CD1c-positive myeloid dendritic cell (primary cell): ENCODE data around the gene THSD4.

ENCODE experiments used
- DNase-seq: peaks from one replicate; pipeline ENCODE4 v3.0.0-alpha.2; 2016; ENCODE audit errors: extremely low spot score

Gene THSD4

GRCh38 chr15:71097890-71098289, 17.4 kb upstream of the THSD4 start:
- DNase-seq: no peak

DNA sequence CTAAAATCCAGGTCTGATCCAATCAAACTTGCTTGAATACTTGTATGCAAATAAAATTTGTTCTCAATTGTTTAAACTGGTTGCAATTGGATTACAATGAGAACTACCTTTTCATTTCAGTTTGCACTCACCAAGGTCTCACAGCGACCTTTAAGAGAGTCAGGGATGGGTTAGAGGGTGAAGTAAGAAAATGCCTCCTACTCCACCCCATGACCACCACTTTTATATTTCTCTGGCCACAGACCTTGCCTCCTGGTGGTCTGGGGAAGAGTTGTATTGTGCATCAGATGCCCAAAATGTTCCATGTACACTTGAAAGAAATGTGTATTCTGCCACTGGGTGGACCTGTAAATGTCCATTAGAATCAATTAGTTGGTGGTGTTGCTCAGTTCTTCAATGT, 16.4 kb upstream of the THSD4 start:
- no peak for DNase-seq

DNA sequence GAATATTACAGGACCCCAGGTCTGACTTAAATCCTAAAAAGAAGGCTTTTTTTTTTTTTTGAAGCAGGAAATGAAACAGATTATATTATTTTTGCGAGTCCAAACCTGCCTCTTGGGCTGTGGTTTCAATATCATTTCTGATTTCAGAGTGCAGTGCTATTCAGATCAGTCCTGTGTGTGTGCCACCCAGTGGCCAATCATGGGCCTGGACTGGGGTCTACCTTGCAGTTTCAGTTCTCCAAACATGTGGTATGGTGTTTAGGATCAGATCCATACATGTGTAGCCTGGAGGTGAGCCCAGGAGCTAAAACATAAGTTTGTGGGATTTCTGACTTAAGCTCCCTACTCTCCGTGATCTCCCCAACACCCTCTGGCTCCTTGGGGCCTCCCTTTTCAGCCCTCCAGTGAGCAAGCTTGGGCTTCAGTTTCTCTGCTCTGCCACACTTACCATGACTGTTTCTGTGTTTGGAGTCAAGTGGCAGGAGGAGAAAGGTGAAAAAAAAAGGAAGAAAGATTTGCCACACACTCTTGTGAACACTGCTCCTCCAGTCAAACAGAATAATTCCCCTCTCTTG, 12.1 kb upstream of the THSD4 start:
- DNase-seq: no peak

GRCh38 chr15:71104636-71105035, 10.6 kb upstream of the THSD4 start:
- DNase-seq: no peak

- DNase-seq: no peak
Measured at GRCh38 chr15:71105444-71105843, 9.8 kb upstream of the THSD4 start.

DNA sequence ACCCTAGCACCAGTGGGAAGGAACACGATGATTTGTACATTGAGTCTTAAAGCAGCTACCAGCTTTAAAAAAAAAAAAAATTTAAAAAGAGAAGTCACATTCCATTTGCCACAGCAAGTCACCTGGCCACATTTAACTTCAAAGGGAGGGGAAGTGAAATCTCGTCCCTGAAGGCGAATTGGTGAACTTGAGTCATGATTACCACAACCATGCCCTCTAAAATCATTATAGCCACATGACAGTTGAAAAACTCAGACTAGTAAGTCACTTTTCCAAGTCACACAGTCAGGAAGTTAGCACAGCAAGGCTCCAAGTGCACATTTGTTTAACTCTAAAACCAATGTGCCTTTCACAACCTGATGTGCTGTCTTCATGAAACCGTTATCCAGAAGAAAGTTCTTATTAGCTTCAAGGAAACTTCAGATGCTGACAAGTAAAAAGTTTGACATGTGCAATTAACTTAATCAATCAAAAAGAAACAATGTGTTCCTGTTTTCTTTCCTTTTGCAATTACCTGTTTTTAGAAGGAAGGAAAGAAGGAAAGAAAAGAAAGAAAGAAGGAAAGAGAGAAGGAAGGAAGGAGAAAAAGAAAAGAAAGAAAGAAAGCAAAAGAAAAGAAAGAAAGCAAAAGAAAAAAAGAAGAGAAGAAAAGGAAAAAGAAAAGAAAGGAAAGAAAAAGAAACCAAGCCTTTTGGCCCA, 8.3 kb upstream of the THSD4 start:
- DNase-seq: peak; percentile 43

DNA sequence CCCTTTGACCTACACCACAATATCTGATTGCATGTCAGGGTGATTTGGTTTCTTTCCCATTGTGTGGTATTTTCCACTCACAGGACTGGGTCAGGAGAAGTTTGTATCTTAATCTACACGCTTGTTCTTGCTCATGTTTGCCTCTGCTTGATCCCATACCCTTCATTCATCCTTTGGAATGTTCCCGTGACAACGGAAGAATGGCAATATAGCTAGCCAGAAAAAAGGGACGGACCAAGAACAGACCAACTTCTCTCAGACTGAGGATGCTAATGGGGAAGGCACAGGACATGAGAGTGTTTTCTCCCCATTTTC, 7.8 kb upstream of the THSD4 start:
- no peak for DNase-seq

DNA sequence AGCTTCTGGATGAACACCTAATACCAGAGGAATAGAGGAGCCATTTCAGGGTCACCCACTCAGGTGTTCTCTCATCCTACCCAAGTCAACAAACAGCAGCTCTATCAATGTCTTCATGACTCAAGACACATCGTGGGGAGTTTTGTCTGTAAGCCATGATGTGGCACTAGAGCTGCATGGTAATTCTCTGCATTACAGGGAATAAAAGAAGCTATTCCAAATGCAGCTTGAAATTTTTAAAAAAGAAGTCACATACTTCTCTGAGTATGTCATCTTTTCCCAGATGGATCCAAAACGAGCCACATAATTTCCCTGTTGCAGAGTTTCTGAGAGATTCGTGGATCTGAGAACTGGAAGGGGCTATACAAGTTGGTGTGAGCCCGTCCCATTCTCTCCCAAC, 6.1 kb upstream of the THSD4 start:
- no peak for DNase-seq

DNA sequence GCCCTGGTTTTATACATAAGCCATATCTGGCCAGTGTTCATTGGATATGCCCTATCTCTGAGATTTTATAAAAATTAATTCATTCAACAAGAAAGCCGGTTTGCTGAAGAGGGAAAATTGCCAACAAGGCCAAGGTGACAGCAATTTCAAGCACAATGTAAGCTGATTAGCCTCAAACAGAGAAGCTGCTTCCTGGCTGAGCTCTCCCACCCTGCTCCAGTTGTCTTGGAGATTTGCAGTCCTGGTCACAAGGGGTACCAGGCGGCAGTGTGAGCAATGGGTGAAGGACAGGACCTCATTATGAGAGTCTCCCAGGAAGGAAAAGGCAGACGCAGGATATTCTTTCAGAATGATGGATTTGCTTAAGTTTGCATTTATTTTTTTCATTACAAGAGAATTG, 5.4 kb upstream of the THSD4 start:
- DNase-seq: no peak

DNA sequence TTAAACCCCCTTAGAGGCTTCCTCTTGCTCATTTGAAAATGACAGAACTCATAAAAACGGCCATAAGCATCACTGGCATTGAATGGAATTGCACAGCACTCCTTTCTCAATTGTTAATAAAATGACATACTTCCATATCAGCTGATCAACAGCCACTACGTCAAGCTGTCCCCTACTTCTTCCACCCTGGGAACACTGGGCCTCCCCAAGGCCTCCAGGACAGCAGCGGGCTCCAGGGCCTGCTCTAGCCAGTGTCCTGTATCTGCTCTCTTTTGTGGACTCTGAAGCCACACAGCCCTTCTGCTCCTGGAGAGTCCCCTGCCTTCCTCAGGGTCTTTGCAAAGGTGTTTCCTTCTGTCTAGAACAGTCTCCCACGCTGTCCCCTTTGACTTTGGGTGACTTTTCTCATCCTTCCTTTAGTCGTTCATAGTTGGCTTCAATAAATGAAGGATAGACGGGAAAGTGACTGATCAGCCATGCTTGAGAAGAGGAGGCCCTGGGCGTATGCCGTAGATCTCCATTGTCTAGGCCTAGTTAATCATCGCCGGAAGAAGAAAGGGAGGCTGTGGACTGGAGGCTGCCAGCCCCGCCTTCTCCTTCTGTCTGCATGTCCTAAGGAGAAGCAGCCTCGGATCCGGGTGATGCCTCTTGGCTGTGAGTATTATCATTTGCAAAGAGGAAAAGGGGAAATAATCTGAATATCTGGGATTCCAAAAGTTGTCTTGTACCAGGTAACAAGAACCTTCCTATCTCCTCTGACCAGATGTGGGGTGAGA, 4.7 kb upstream of the THSD4 start:
- no peak for DNase-seq

GRCh38 chr15:71111181-71111565, 4.1 kb upstream of the THSD4 start:
- DNase-seq: no peak

DNA sequence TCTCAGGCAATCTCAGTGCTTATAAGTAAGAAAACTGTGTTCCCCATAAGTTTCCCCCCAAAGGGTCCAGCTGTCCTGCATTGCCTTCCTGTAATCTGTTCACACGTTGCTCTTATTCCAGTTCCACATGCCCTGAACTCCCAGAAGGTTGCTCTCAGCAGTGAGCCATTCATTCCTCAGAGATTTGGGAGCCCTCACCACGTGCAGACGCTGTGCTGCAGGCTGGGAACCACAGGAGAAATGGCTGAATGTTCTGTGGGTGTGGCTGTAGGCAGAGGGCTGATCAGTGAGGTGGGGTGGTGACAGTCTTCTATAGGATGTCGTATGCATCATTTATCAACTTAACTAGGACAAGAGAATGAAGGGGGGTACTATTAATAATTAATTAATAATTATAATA, 3.3 kb upstream of the THSD4 start:
- DNase-seq: no peak

GRCh38 chr15:71112429-71112828, 2.8 kb upstream of the THSD4 start:
- DNase-seq: no peak

DNA sequence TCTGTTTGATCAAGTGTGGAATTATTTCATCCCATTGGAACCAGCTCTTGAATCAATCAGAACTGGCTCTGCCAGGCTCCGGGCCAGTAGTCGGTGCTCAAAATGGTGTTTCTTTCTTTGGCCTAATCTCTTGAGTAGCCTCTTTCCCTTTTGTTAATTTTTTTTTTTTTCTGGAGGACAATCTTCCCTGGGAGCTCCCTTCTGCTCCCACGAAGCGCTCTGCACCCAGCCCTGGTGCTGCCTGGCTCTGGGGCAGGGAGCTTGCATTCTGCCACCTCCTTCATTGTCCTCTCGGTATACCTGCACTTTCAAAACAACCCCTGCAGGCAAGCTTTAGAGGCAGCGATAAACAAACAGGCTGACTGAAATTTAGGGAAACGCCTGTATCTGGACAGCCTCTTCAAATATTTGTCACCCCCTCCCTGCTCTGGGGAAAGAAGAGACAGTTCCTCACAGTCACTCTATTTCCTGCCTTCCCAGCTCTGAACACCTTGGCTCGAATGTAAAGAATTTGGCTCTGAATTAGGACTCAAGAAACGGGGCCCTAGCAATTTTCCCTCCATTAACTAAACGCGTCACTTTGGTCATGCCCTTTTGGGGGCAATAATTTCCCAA, 1.1 kb upstream of the THSD4 start:
- DNase-seq: no peak

GRCh38 chr15:71115567-71116351, 488 bp downstream of the THSD4 start:
- DNase-seq: no peak

- DNase-seq: no peak
Measured at GRCh38 chr15:71116366-71116765, 1.1 kb downstream of the THSD4 start.

DNA sequence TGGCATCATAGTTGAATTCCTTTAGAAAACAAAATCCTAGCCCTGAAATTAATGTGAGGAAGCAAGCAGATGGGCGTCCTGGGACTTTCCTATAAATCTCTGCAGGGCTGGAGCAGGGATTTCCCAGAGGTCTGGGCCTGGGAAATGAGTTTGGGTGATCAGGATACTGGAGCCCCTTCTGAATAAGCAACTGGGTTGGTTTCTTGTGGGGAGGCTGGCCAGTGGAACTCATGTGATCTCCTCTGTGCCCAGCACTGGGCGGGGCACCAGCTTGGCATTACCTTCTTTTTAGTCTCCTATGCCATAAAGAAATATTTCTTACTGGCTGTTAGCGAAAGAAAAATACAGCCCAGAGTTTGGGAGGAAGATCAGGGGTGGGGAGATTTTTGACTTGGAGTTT, 1.7 kb downstream of the THSD4 start:
- DNase-seq: no peak

- no peak for DNase-seq
Measured at GRCh38 chr15:71117714-71118305, 2.5 kb downstream of the THSD4 start.

GRCh38 chr15:71118345-71118744, 3.1 kb downstream of the THSD4 start:
- no peak for DNase-seq

DNA sequence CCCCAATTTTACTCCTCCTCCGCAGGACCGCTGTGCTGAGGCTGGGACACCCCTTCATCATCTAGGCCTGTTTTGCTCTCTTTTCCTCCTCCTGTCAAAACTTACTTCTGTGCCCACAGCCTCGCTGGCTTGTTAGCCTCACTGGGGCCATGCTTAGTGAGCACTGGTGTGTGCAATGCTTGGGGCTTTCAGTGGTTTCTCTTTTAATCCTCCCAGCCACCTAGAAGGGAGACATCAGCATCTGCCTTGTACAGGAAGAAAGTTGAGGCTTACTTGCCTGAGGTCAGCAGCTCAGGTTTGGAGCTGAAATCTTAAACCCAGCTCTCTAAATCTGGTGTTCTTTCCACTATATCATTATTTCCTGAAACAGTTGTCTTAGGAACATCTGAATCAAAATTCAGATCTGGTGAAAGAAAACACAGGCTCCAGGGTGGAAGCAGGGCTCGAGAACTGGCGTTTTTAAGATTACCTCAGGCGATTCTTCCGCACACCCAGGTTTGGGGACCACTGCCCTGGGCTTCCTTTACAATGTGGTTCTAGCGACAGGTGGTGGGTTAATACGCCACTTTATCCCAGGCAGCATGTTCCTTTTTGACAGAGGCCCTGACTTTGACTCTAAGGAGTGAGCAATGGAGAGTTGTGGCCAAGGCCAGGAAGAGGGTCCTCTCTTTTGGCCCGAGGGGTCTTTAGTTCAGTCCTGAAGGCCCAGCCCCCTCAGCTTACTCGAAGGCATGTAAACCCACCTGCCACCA, 3.8 kb downstream of the THSD4 start:
- no peak for DNase-seq

GRCh38 chr15:71120428-71120944, 5.2 kb downstream of the THSD4 start:
- DNase-seq: no peak
